Fibroblast of lung (primary cell): ENCODE results near the gene ASTN2. TPM values are rescaled to one million over a fixed set of nuclear protein-coding genes. Genes with fewer than 3 reads are reported as not detected.

ENCODE experiments used
- DNase-seq, 2 donors: peaks; one replicate each; pipeline versions ENCODE4 v3.0.0 to v3.0.0-alpha.2; 2010; ENCODE audit warnings: low read depth in 2 of 2
- H2AFZ ChIP-seq: 2 replicates; pipeline ENCODE4 v1.5.1; 2012; ENCODE audit warnings: low read length, control low read depth, inconsistent platforms
- H3K27ac ChIP-seq: 2 replicates; pipeline ENCODE4 v1.5.1; 2011; ENCODE audit warnings: low read length, control low read depth; ENCODE audit not compliant: insufficient read depth
- H3K27me3 ChIP-seq: 2 replicates; pipeline ENCODE4 v1.5.1; 2011; ENCODE audit warnings: mild to moderate bottlenecking, low read length; ENCODE audit not compliant: control insufficient read depth, insufficient read depth
- H3K36me3 ChIP-seq: 2 replicates; pipeline ENCODE4 v1.5.1; 2011; ENCODE audit warnings: low read length; ENCODE audit not compliant: control insufficient read depth, insufficient read depth
- H3K4me1 ChIP-seq: 2 replicates; pipeline ENCODE4 v1.5.1; 2011; ENCODE audit warnings: low read length; ENCODE audit not compliant: control insufficient read depth, insufficient read depth; ENCODE audit errors: extremely low read depth
- H3K4me2 ChIP-seq: 2 replicates; pipeline ENCODE4 v1.5.1; 2011; ENCODE audit warnings: low read length, control low read depth; ENCODE audit not compliant: insufficient read depth; ENCODE audit errors: extremely low read depth
- H3K4me3 ChIP-seq, 4 experiments: fragments of 200-600 bp in 1 of 4; sonication (generic) in 1 of 4; replicated peaks in 1 of 4; 2 replicates each; pipeline ENCODE4 v1.5.1; 2011 to 2016; ENCODE audit warnings: low read length in 4 of 4, low read depth in 3 of 4, mild to moderate bottlenecking in 3 of 4, control low read depth in 2 of 4, inconsistent platforms in 1 of 4, mixed read lengths in 1 of 4; ENCODE audit not compliant: insufficient read depth in 1 of 4; ENCODE audit errors: control extremely low read depth in 1 of 4
- H3K79me2 ChIP-seq: 2 replicates; pipeline ENCODE4 v1.5.1; 2012; ENCODE audit warnings: mild to moderate bottlenecking, low read length, inconsistent platforms; ENCODE audit not compliant: control insufficient read depth, insufficient read depth
- H3K9ac ChIP-seq: 2 replicates; pipeline ENCODE4 v1.5.1; 2011; ENCODE audit warnings: mild to moderate bottlenecking, low read length, control low read depth; ENCODE audit not compliant: insufficient read depth
- H3K9me3 ChIP-seq: 2 replicates; pipeline ENCODE4 v1.5.1; 2012; ENCODE audit warnings: low read depth, low read length; ENCODE audit not compliant: control insufficient read depth, insufficient read depth
- H4K20me1 ChIP-seq: 2 replicates; pipeline ENCODE4 v1.5.1; 2011; ENCODE audit warnings: low read length; ENCODE audit not compliant: control insufficient read depth, insufficient read depth; ENCODE audit errors: extremely low read depth
- EZH2 ChIP-seq: IDR thresholded peaks from 2 replicates; pipeline ENCODE4 v1.5.1; 2012; ENCODE audit warnings: low read length, control low read depth, mild to moderate bottlenecking; ENCODE audit errors: missing control alignments
- polyA plus RNA-seq, 2 donors: library from polyadenylated mRNA; depleted of rRNA in 1 of 2; stranded (reverse) in 1 of 2; unstranded in 1 of 2; fragments of >200 nt; gene quantifications; 2 replicates each; pipeline ENCODE4 v1.2.1, GENCODE V29; 2011 to 2012; ENCODE audit warnings: missing spikeins in 1 of 2
- total RNA-seq: library from RNA; depleted of rRNA; stranded (reverse); fragments of >200 nt; gene quantifications from 2 replicates; pipeline ENCODE4 v1.2.1, GENCODE V29; 2014
- TF ChIP-seq, protein P1 (sequence below), 2 donors: IDR thresholded peaks in 1 of 2; conservative IDR thresholded peaks in 1 of 2; 1 replicate in 1 of 2; 2 replicates in 1 of 2; pipeline ENCODE4 v1.5.1; 2011 to 2012; ENCODE audit warnings: low read length in 2 of 2, control low read depth in 1 of 2, inconsistent platforms in 1 of 2, low read depth in 1 of 2, mild to moderate bottlenecking in 1 of 2

The ASTN2 gene
- total and polyA plus RNA-seq, 2 donors (not counting 1 experiment from before 2014, with no cell fraction given) = 2.2 to 19.2 TPM

DNA sequence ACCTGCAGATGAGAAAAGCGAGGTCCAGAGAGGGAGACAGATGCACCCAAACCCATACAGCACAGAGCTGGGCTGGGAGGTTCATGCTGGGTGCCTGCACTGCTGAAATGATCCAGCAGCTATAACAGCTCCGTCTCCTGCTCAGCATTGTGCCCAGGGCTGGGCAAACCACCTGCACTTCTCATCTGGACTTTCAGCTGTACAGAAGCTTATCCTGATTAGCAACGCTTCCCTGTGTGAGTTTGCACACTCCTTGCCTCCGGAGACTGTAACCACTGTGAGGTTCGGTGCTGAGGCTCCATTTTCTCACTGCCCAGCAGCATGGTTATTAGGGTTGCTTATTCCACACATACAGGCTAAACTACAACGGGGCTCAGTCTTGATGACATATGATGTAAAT lies 326.1 kb downstream of the ASTN2 start:
- H3K4me1 ChIP-seq = no peaks in the 10 kb centered on the region
- no peak for DNase-seq
- H3K4me3 ChIP-seq = no peak overlapping the region
- no peaks in the 10 kb centered on the region for H3K36me3 ChIP-seq
- H3K9ac ChIP-seq = no peak overlapping the region
- no peak overlapping the region for H2AFZ ChIP-seq
- H3K4me2 ChIP-seq = no peak overlapping the region
- H3K27ac ChIP-seq = no peak overlapping the region
- H3K79me2 ChIP-seq = no peaks in the 10 kb centered on the region
- H3K27me3 ChIP-seq = no peaks in the 10 kb centered on the region
- no peaks in the 10 kb centered on the region for H4K20me1 ChIP-seq
- no peak for TF ChIP-seq EZH2
- no peaks in the 10 kb centered on the region for H3K9me3 ChIP-seq

DNA sequence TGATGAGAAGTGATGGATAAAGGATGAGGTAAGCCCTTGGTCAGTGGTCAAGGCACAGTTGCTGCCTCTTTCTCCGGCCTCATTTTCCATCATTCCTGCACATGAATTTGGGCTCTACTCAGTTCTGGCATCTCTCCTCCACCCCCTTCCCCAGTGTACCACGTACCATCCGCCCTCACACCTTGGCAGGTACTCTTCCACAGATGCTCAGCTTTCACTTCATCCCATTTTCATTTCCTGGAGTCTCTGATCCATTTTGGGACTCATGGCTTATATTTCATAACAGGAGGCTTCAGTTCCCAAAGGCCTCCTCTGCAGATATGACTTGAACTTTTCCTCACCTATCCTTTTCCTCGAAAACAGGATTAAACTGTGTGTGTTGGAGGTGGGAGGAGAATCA lies 326.7 kb downstream of the ASTN2 start:
- no peaks in the 10 kb centered on the region for H3K27me3 ChIP-seq
- no peaks in the 10 kb centered on the region for H3K4me1 ChIP-seq
- no peak overlapping the region for H3K4me3 ChIP-seq
- no peak overlapping the region for H3K4me2 ChIP-seq
- no peaks in the 10 kb centered on the region for H4K20me1 ChIP-seq
- H2AFZ ChIP-seq = no peak overlapping the region
- no peak for DNase-seq
- no peaks in the 10 kb centered on the region for H3K79me2 ChIP-seq
- no peak overlapping the region for H3K27ac ChIP-seq
- no peak for TF ChIP-seq EZH2
- TF ChIP-seq, protein P1, sequence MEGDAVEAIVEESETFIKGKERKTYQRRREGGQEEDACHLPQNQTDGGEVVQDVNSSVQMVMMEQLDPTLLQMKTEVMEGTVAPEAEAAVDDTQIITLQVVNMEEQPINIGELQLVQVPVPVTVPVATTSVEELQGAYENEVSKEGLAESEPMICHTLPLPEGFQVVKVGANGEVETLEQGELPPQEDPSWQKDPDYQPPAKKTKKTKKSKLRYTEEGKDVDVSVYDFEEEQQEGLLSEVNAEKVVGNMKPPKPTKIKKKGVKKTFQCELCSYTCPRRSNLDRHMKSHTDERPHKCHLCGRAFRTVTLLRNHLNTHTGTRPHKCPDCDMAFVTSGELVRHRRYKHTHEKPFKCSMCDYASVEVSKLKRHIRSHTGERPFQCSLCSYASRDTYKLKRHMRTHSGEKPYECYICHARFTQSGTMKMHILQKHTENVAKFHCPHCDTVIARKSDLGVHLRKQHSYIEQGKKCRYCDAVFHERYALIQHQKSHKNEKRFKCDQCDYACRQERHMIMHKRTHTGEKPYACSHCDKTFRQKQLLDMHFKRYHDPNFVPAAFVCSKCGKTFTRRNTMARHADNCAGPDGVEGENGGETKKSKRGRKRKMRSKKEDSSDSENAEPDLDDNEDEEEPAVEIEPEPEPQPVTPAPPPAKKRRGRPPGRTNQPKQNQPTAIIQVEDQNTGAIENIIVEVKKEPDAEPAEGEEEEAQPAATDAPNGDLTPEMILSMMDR (conservative IDR thresholded peaks at IDR 0.05 in 1 of 2, IDR thresholded peaks at IDR 0.05 in 1 of 2; ENCODE audit: low read depth in 1 of 2, low read length in 2 of 2) = no peak
- no peaks in the 10 kb centered on the region for H3K36me3 ChIP-seq
- no peak overlapping the region for H3K9ac ChIP-seq
- no peaks in the 10 kb centered on the region for H3K9me3 ChIP-seq

DNA sequence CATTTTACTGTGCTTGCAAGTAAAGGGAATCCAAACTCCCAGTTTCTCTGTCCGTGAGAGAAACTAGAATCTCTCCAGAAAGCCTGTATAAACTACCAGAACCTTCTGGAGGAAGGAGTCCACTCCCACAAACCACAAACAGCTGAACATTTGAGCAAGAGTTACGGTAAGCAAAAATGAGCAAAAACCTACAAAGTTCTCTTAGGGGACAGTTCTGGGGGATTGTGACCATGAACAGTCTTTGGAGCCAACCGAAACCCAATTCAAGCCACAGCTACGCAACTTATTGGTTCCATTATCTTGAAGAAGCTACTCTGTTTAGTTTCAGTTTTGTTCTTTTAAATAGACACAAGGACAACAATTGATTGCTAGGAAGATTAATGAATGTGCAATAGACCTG lies 330.6 kb downstream of the ASTN2 start:
- Histone ChIP-seq H3K4me2 (no peak overlapping the region), H3K9me3 (no peaks in the 10 kb centered on the region), H4K20me1 (no peaks in the 10 kb centered on the region), H3K4me3 (no peak overlapping the region), H3K9ac (no peak overlapping the region), H3K36me3 (no peaks in the 10 kb centered on the region), H3K27me3 (no peaks in the 10 kb centered on the region), H3K79me2 (no peaks in the 10 kb centered on the region), H3K27ac (no peak overlapping the region), H3K4me1 (no peaks in the 10 kb centered on the region), H2AFZ (no peak overlapping the region)
- DNase-seq = no peak
- TF ChIP-seq EZH2 = no peak

DNA sequence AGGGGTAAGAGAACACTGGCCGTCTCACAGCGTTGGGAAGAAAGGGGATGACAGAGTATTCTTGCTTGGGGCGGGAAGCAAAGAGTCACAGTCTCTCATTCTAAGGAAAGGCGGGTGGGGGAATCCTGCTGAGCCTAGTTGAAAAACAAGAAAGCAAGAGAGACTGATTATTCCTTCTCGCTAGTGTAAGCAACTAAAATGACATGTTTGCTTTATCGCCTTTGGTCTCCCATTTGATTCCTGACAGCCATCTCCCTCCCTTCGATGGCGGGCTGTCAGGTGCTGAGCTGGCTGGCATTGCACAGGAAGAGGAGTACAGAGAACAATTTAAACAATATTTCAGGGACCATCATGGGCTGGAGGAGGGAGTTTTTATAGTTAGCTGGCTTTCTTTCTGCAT lies 331.3 kb downstream of the ASTN2 start:
- Histone ChIP-seq H3K4me1 (no peaks in the 10 kb centered on the region), H3K36me3 (no peaks in the 10 kb centered on the region), H3K9ac (no peak overlapping the region), H3K79me2 (no peaks in the 10 kb centered on the region), H3K27me3 (no peaks in the 10 kb centered on the region), H2AFZ (no peak overlapping the region), H4K20me1 (no peaks in the 10 kb centered on the region), H3K9me3 (no peaks in the 10 kb centered on the region), H3K4me3 (no peak overlapping the region), H3K27ac (no peak overlapping the region), H3K4me2 (no peak overlapping the region)
- TF ChIP-seq, protein P1 (conservative IDR thresholded peaks at IDR 0.05 in 1 of 2, IDR thresholded peaks at IDR 0.05 in 1 of 2; ENCODE audit: low read depth in 1 of 2, low read length in 2 of 2) = no peak
- no peak for TF ChIP-seq EZH2
- no peak for DNase-seq
